ENCODE results near the gene CD22.

DNA sequence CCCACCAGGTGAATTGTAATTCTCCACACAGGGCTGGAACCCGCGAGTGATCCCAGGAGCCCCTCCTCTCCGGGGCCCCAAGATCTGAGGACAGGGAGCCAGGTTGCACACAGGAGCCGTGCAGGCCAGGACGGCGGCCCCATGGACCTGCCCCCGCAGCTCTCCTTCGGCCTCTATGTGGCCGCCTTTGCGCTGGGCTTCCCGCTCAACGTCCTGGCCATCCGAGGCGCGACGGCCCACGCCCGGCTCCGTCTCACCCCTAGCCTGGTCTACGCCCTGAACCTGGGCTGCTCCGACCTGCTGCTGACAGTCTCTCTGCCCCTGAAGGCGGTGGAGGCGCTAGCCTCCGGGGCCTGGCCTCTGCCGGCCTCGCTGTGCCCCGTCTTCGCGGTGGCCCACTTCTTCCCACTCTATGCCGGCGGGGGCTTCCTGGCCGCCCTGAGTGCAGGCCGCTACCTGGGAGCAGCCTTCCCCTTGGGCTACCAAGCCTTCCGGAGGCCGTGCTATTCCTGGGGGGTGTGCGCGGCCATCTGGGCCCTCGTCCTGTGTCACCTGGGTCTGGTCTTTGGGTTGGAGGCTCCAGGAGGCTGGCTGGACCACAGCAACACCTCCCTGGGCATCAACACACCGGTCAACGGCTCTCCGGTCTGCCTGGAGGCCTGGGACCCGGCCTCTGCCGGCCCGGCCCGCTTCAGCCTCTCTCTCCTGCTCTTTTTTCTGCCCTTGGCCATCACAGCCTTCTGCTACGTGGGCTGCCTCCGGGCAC lies 22.6 kb downstream of the CD22 start:
- TF ChIP-seq, protein P1, sequence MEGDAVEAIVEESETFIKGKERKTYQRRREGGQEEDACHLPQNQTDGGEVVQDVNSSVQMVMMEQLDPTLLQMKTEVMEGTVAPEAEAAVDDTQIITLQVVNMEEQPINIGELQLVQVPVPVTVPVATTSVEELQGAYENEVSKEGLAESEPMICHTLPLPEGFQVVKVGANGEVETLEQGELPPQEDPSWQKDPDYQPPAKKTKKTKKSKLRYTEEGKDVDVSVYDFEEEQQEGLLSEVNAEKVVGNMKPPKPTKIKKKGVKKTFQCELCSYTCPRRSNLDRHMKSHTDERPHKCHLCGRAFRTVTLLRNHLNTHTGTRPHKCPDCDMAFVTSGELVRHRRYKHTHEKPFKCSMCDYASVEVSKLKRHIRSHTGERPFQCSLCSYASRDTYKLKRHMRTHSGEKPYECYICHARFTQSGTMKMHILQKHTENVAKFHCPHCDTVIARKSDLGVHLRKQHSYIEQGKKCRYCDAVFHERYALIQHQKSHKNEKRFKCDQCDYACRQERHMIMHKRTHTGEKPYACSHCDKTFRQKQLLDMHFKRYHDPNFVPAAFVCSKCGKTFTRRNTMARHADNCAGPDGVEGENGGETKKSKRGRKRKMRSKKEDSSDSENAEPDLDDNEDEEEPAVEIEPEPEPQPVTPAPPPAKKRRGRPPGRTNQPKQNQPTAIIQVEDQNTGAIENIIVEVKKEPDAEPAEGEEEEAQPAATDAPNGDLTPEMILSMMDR (conservative IDR thresholded peaks at IDR 0.05 in 1 of 2, IDR thresholded peaks at IDR 0.05 in 1 of 2; ENCODE audit: low read depth in 1 of 2, low read length in 2 of 2), result no peak
- no peak for TF ChIP-seq EZH2 (IDR thresholded peaks at IDR 0.05; ENCODE audit: low read length, missing control alignments)

All from fibroblast of lung (primary cell).